ENCODE data around the gene BMF.

GRCh38 chr15:40097968-40098476 lies 10.7 kb downstream of the BMF start:
- no peak for TF ChIP-seq POLR2A (IDR thresholded peaks at IDR 0.05; ENCODE audit: low read depth, low read length)
- TF ChIP-seq TAF1 (IDR thresholded peaks at IDR 0.05; ENCODE audit: borderline replicate concordance, low read depth, low read length): peak; percentile 25; the same call in 1 of the 2 replicates
- TF ChIP-seq POLR2AphosphoS5 (IDR thresholded peaks at IDR 0.05; ENCODE audit: low read depth, low read length): no peak; the same call in 1 of the 2 replicates

All from GM12892 (cell line).